Sigmoid colon (tissue), 7 donors: ENCODE measurements around the gene GPR3. TPM values are rescaled to one million over a fixed set of nuclear protein-coding genes. Genes with fewer than 3 reads are reported as not detected.

Source experiments
- DNase-seq: peaks from one replicate; pipeline ENCODE4 v3.0.0-alpha.2; 2019
- H3K27ac ChIP-seq, 4 donors: fragments of 200-600 bp; sonication (generic); one replicate each; pipeline ENCODE4 v1.5.1; 2016 to 2019; ENCODE audit warnings: mild to moderate bottlenecking in 1 of 4
- H3K27me3 ChIP-seq, 3 donors: fragments of 200-600 bp; sonication (generic); one replicate each; pipeline ENCODE4 v1.5.1; 2019; ENCODE audit warnings: mild to moderate bottlenecking in 1 of 3
- H3K36me3 ChIP-seq, 4 donors: fragments of 200-600 bp; sonication (generic); one replicate each; pipeline ENCODE4 v1.5.1; 2016 to 2019
- H3K4me1 ChIP-seq, 4 donors: fragments of 200-600 bp; sonication (generic); one replicate each; pipeline ENCODE4 v1.5.1; 2017 to 2019
- H3K4me3 ChIP-seq, 4 donors: fragments of 200-600 bp; sonication (generic); one replicate each; pipeline ENCODE4 v1.5.1; 2017 to 2019; ENCODE audit warnings: mild to moderate bottlenecking in 2 of 4, moderate library complexity in 1 of 4
- H3K9me3 ChIP-seq, 4 donors: fragments of 200-600 bp in 3 of 4; sonication (generic) in 3 of 4; one replicate each; pipeline versions ENCODE4 v1.5.1 to v1.6.1; 2013 to 2019
- EP300 ChIP-seq, 4 donors: sonication (generic); formaldehyde crosslinking; IDR thresholded peaks; one replicate each; pipeline ENCODE4 v1.6.1; 2017; ENCODE audit warnings: antibody characterized with exemption in 4 of 4
- POLR2A ChIP-seq, 2 donors: fragments of 450-650 bp; IDR thresholded peaks; one replicate each; pipeline ENCODE4 v1.6.1; 2016; ENCODE audit warnings: antibody characterized with exemption in 2 of 2, mild to moderate bottlenecking in 2 of 2, moderate library complexity in 2 of 2
- POLR2AphosphoS5 ChIP-seq, 4 donors: sonication (generic); formaldehyde crosslinking; IDR thresholded peaks; one replicate each; pipeline ENCODE4 v1.6.1; 2017; ENCODE audit warnings: antibody characterized with exemption in 4 of 4
- WGBS, 2 donors: extraction: QIAGEN DNeasy Blood & Tissue Kit; methylation state at CpG; one replicate each; pipeline ENCODE4 v1.1.7; 2013; 5-methylcytosine and 5-hydroxymethylcytosine counted together
- intact Hi-C: fragments of 100-400 bp; cut with DNase I; formaldehyde crosslinking; loops from one replicate; pipeline ENCODE4 v1.15.1; 2023
- polyA plus RNA-seq, 3 donors: library from polyadenylated mRNA; stranded (reverse); fragments of 200-250 nt; gene quantifications; one replicate each; pipeline ENCODE4 v1.2.3, GENCODE V29; 2013
- total RNA-seq, 4 donors: library from RNA; depleted of rRNA; stranded (reverse); fragments of >200 nt; gene quantifications; one replicate each; pipeline ENCODE4 v1.1.0, GENCODE V29; 2016
- TF ChIP-seq, protein P1 (sequence below), 4 experiments: fragments of 450-650 bp in 3 of 4; fragments of 200-600 bp in 1 of 4; IDR thresholded peaks; one replicate each; pipeline ENCODE4 v1.5.1; 2016 to 2019; ENCODE audit warnings: antibody characterized with exemption in 4 of 4, mild to moderate bottlenecking in 3 of 4, moderate library complexity in 2 of 4
- donor health status: healthy with polysubstance abuse.
- donor health status: Bipolar disorder and iron deficiency.
- donor health status: healthy.

GPR3 gene
- total and polyA plus RNA-seq, 7 donors: 0.36 to 2.0 (median 0.54) TPM; not detected in 4

DNA sequence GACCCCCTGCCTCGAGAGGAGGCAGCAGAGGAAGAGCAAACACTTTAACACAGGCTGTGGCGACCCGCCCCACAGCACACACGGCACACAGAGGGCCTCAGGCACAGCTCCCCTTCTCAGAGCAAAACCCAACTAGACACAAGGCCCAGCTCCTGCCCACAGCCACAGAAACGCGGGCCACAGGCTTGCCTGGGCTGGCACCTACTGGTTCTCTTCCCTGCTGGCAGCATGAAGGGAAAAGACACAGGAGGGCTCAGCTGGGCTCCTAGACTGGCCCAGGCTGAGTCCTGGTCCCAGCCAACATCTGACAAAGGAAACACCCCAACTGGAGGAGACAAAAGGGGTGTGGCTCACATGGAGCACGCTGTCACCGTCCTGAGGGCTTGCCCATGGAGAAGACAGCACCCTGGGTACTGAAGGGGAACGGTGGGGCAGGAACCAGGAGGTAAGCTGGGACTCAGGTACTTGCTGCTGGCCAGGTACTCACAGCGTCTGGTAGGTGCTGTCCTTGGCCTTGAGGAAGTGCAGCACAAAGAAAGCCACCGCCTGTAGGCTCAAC, 12.8 kb upstream of the GPR3 start:
- no peak for DNase-seq
- no peak overlapping the region for H3K27ac ChIP-seq
- H3K36me3 ChIP-seq: no peaks in the 10 kb centered on the region
- WGBS, 2 donors: 64 to 81% methylated on average over 11 of the region's 11 CpGs
- H3K4me1 ChIP-seq: peaks cover 0 to 6% (median 2%) of the 10 kb centered on the region in 4 donors
- H3K27me3 ChIP-seq: peaks cover 0 to 16% (median 12%) of the 10 kb centered on the region in 3 donors
- TF ChIP-seq EP300 (IDR thresholded peaks at IDR 0.05): no peak
- TF ChIP-seq POLR2A (IDR thresholded peaks at IDR 0.05): no peak
- TF ChIP-seq, protein P1, sequence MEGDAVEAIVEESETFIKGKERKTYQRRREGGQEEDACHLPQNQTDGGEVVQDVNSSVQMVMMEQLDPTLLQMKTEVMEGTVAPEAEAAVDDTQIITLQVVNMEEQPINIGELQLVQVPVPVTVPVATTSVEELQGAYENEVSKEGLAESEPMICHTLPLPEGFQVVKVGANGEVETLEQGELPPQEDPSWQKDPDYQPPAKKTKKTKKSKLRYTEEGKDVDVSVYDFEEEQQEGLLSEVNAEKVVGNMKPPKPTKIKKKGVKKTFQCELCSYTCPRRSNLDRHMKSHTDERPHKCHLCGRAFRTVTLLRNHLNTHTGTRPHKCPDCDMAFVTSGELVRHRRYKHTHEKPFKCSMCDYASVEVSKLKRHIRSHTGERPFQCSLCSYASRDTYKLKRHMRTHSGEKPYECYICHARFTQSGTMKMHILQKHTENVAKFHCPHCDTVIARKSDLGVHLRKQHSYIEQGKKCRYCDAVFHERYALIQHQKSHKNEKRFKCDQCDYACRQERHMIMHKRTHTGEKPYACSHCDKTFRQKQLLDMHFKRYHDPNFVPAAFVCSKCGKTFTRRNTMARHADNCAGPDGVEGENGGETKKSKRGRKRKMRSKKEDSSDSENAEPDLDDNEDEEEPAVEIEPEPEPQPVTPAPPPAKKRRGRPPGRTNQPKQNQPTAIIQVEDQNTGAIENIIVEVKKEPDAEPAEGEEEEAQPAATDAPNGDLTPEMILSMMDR (IDR thresholded peaks at IDR 0.05): no peak
- no peak for TF ChIP-seq POLR2AphosphoS5 (IDR thresholded peaks at IDR 0.05)
- no peaks in the 10 kb centered on the region for H3K9me3 ChIP-seq
- intact Hi-C loops: no loop called here
- no peak overlapping the region for H3K4me3 ChIP-seq

DNA sequence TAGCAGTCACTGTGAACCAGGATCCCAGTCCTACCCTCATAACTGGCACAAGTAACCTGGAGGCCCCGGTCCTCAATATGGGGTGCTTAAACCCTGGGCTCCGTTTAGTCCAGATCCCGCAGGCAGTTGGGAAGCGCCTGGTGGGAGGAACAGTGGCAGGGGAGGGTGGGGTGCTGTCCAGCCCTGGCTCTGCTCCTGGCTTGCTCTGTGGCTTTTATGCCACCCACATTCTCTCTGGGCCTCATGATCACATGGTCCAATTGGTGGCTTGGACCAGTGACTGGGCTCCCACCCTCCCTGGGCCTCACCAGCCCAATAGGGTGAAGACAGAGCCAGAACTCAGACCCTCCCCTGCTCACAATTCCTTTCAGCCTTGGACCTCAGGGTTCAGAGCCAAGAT, 12.2 kb upstream of the GPR3 start:
- Histone ChIP-seq H3K27ac (no peak overlapping the region), H3K36me3 (no peaks in the 10 kb centered on the region), H3K4me1 (peaks cover 0 to 6% (median 2%) of the 10 kb centered on the region in 4 donors), H3K27me3 (peaks cover 0 to 16% (median 12%) of the 10 kb centered on the region in 3 donors), H3K9me3 (no peaks in the 10 kb centered on the region), H3K4me3 (no peak overlapping the region)
- intact Hi-C loops: no loop called here
- TF ChIP-seq EP300 (IDR thresholded peaks at IDR 0.05) (no peak), POLR2A (IDR thresholded peaks at IDR 0.05) (no peak), POLR2AphosphoS5 (IDR thresholded peaks at IDR 0.05) (no peak)
- TF ChIP-seq, protein P1 (IDR thresholded peaks at IDR 0.05): no peak
- WGBS, 2 donors: 89 to 92% methylated on average over 4 of the region's 4 CpGs
- DNase-seq: no peak

DNA sequence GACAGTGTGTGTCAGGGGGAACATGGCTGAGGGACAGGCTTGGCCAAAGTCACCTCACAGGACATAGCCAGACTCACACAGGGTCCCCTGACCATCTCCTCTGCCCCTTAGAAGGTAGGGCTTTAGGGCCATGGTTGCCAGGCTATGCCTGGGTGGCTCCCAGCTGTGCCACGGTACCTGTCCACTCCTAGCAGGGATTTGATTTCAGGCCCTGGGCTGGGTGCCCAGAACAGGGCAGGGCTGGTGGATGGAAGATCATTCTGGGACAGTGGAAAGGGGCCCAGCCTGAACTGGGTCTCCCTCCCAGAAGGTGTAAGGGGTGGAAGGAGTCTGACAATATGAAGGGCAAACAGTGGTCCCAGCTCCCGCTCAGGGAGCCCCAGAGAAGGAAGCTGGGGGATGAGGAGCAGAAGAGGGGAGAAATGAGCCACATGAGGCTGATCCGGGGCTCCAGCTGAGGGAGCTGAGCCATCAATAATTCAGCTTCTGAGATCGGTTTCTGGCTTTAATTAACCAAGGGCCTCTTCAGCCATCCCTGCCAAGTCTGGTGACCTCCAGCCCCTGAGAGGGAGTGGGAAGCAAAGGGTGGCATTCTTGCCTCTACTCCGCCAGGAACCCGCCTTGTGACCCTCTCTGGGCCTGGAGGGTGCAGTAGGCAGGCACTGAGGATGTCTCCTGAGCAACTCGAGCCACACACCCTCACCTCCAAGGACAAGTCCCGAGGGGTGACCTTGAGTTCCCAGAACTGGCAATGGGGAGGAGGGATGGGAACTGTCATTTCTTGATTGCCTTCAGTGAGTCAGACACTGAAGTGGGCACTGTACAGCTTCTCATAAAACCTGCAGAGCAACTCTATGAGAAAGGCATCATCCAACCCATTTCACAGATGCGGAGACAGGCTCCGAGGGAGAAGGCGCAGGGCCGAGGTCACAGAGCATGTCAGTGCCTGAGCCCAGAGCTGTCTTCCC, 11.4 kb upstream of the GPR3 start:
- no peaks in the 10 kb centered on the region for H3K36me3 ChIP-seq
- H3K27ac ChIP-seq: no peak overlapping the region
- WGBS, 2 donors: 62 to 84% methylated on average over 12 of the region's 12 CpGs
- intact Hi-C loops: no loop called here
- H3K27me3 ChIP-seq: peaks cover 0 to 16% (median 12%) of the 10 kb centered on the region in 3 donors
- no peak for TF ChIP-seq EP300 (IDR thresholded peaks at IDR 0.05)
- TF ChIP-seq, protein P1 (IDR thresholded peaks at IDR 0.05): no peak
- TF ChIP-seq POLR2AphosphoS5 (IDR thresholded peaks at IDR 0.05): no peak
- no peak for TF ChIP-seq POLR2A (IDR thresholded peaks at IDR 0.05)
- no peaks in the 10 kb centered on the region for H3K9me3 ChIP-seq
- H3K4me3 ChIP-seq: no peak overlapping the region
- DNase-seq: no peak
- peaks cover 0 to 6% (median 2%) of the 10 kb centered on the region in 4 donors for H3K4me1 ChIP-seq

DNA sequence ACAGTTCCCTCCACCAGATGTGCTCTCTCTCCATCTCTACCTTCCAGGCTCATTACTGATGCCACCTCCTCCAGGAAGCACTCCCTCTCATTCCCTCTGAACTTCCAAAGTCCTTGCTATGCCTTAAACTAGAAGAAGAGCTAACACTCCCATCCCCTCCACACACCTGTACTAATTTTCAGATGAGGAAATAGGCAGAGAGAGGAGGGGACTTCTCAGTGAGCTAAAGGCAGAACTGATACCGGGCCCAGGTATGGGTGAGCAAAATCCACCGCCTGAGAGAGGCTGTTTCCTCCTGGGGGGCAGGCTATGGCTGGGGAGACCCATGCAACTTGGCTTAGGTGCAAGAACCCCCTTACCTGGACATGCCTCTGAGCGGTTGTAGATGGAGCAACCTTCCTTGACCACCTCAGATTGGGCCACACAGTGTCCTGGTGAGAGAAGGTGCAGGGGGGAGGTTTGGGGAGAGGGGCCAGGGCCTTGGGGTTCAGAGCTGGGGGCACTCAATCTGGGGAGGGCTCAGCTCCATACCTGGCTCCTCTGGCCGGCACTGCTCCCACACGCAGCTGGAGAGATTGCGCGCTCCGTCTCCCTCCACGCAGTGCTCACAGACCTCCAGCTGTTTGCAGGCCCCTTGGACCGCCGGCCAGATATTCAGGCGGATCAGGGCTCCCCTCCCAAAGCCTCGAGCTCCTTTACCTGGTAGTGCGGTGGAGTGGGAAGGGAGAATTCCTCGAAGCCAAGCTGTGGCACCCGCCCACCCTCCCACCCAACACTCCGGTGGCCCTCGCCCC, 10.3 kb upstream of the GPR3 start:
- no peak overlapping the region for H3K4me3 ChIP-seq
- no peak for TF ChIP-seq POLR2A (IDR thresholded peaks at IDR 0.05)
- TF ChIP-seq EP300 (IDR thresholded peaks at IDR 0.05): no peak
- no peak for TF ChIP-seq POLR2AphosphoS5 (IDR thresholded peaks at IDR 0.05)
- TF ChIP-seq, protein P1 (IDR thresholded peaks at IDR 0.05): no peak
- peaks cover 0 to 6% (median 2%) of the 10 kb centered on the region in 4 donors for H3K4me1 ChIP-seq
- H3K36me3 ChIP-seq: no peaks in the 10 kb centered on the region
- 74 to 80% methylated on average over 18 of the region's 18 CpGs for WGBS, 2 donors
- no peak overlapping the region for H3K27ac ChIP-seq
- peaks cover 0 to 16% (median 12%) of the 10 kb centered on the region in 3 donors for H3K27me3 ChIP-seq
- no peak for DNase-seq
- no peaks in the 10 kb centered on the region for H3K9me3 ChIP-seq
- intact Hi-C loops: no loop called here
